ENCODE results near the gene HOXC9. TPM values are rescaled to one million over a fixed set of nuclear protein-coding genes. Genes with fewer than 3 reads are reported as not detected.

Gene HOXC9
- total and polyA plus RNA-seq, 4 donors: not detected

- Histone ChIP-seq H3K27ac (ENCODE audit: low read depth in 1 of 2, low read length in 2 of 2) (no peak overlapping the region), H3K4me3 (ENCODE audit: low read depth in 1 of 3, low read length in 3 of 3) (no peak overlapping the region), H3K9ac (ENCODE audit: low read depth in 1 of 2, low read length in 2 of 2) (no peak overlapping the region), H3K4me1 (ENCODE audit: control insufficient read depth in 4 of 4, insufficient read depth in 4 of 4, low read length in 3 of 4) (no peaks in the 10 kb centered on the region), H3K27me3 (ENCODE audit: control insufficient read depth in 4 of 4, insufficient read depth in 4 of 4, low read length in 3 of 4) (peaks cover 11 to 34% (median 27%) of the 10 kb centered on the region in 4 donors), H3K9me3 (ENCODE audit: control insufficient read depth in 4 of 4, low read length in 3 of 4) (no peaks in the 10 kb centered on the region), H3K36me3 (ENCODE audit: control insufficient read depth in 4 of 4, insufficient read depth in 3 of 4, low read depth in 1 of 4, low read length in 3 of 4) (no peaks in the 10 kb centered on the region)
- 28% methylated on average over 6 of the region's 6 CpGs for WGBS
- TF ChIP-seq SP1 (IDR thresholded peaks at IDR 0.05) (no peak), ZBTB33 (IDR thresholded peaks at IDR 0.05) (no peak), HNF4G (IDR thresholded peaks at IDR 0.05) (no peak), HNF4A (conservative IDR thresholded peaks at IDR 0.05) (no peak), RAD21 (IDR thresholded peaks at IDR 0.05) (no peak), NR2F2 (IDR thresholded peaks at IDR 0.05) (no peak), YY1 (IDR thresholded peaks at IDR 0.05) (no peak), EGR1 (IDR thresholded peaks at IDR 0.05; ENCODE audit: low read depth in 2 of 2) (no peak), FOXA2 (IDR thresholded peaks at IDR 0.05) (no peak), GABPA (IDR thresholded peaks at IDR 0.05 in 1 of 2, conservative IDR thresholded peaks at IDR 0.05 in 1 of 2) (no peak), JUND (IDR thresholded peaks at IDR 0.05) (no peak), RXRA (IDR thresholded peaks at IDR 0.05) (no peak), TAF1 (conservative IDR thresholded peaks at IDR 0.05) (no peak), FOXA1 (IDR thresholded peaks at IDR 0.05) (no peak), REST (IDR thresholded peaks at IDR 0.05) (no peak)
- TF ChIP-seq, protein P1, sequence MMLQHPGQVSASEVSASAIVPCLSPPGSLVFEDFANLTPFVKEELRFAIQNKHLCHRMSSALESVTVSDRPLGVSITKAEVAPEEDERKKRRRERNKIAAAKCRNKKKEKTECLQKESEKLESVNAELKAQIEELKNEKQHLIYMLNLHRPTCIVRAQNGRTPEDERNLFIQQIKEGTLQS (IDR thresholded peaks at IDR 0.05): no peak
- TF ChIP-seq, protein P2, sequence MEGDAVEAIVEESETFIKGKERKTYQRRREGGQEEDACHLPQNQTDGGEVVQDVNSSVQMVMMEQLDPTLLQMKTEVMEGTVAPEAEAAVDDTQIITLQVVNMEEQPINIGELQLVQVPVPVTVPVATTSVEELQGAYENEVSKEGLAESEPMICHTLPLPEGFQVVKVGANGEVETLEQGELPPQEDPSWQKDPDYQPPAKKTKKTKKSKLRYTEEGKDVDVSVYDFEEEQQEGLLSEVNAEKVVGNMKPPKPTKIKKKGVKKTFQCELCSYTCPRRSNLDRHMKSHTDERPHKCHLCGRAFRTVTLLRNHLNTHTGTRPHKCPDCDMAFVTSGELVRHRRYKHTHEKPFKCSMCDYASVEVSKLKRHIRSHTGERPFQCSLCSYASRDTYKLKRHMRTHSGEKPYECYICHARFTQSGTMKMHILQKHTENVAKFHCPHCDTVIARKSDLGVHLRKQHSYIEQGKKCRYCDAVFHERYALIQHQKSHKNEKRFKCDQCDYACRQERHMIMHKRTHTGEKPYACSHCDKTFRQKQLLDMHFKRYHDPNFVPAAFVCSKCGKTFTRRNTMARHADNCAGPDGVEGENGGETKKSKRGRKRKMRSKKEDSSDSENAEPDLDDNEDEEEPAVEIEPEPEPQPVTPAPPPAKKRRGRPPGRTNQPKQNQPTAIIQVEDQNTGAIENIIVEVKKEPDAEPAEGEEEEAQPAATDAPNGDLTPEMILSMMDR (IDR thresholded peaks at IDR 0.05; ENCODE audit: low read depth, low read length, missing input control): no peak
- TF ChIP-seq, protein P3, sequence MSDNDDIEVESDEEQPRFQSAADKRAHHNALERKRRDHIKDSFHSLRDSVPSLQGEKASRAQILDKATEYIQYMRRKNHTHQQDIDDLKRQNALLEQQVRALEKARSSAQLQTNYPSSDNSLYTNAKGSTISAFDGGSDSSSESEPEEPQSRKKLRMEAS (IDR thresholded peaks at IDR 0.05): no peak
- no peak for DNase-seq (ENCODE audit: low spot score)
Measured at GRCh38 chr12:54049108-54049507, 49.1 kb downstream of the HOXC9 start.

Data from liver (tissue), 9 donors.